Neural crest cell (in vitro differentiated cells): ENCODE results near the gene SLC22A4. TPM values are rescaled to one million over a fixed set of nuclear protein-coding genes. Genes with fewer than 3 reads are reported as not detected.

Experiments
- DNase-seq: peaks from one replicate; pipeline ENCODE4 v3.0.0; 2021; ENCODE audit warnings: low read depth, mixed read lengths, low spot score
- H3K27ac Mint-ChIP-seq: one replicate; pipeline ENCODE4 v1.8.0; 2021; ENCODE audit warnings: mild to moderate bottlenecking, mixed read lengths; ENCODE audit not compliant: unreplicated experiment
- H3K27me3 Mint-ChIP-seq: 2 replicates; pipeline ENCODE4 v1.8.0; 2021; ENCODE audit warnings: low read depth, mild to moderate bottlenecking, mixed read lengths
- H3K36me3 Mint-ChIP-seq: 2 replicates; pipeline ENCODE4 v1.8.0; 2021; ENCODE audit warnings: low read depth, mild to moderate bottlenecking, mixed read lengths
- H3K4me1 Mint-ChIP-seq: 2 replicates; pipeline ENCODE4 v1.8.0; 2021; ENCODE audit warnings: mixed read lengths
- H3K4me3 Mint-ChIP-seq: one replicate; pipeline ENCODE4 v1.8.0; 2021; ENCODE audit warnings: mild to moderate bottlenecking, mixed read lengths
- H3K9me3 Mint-ChIP-seq: 2 replicates; pipeline ENCODE4 v1.8.0; 2021; ENCODE audit warnings: mixed read lengths
- total RNA-seq: library from RNA; stranded (reverse); gene quantifications from 2 replicates; pipeline ENCODE4 v1.2.1, GENCODE V29; 2021
- TF ChIP-seq, protein P1 (sequence below): fragments of 200-600 bp; sonication (generic); conservative IDR thresholded peaks from 2 replicates; pipeline ENCODE4 v1.5.0; 2021; ENCODE audit warnings: antibody characterized with exemption, mild to moderate bottlenecking

Gene SLC22A4
- total RNA-seq, 1 donor from 2014 or later, result 0.47 TPM

DNA sequence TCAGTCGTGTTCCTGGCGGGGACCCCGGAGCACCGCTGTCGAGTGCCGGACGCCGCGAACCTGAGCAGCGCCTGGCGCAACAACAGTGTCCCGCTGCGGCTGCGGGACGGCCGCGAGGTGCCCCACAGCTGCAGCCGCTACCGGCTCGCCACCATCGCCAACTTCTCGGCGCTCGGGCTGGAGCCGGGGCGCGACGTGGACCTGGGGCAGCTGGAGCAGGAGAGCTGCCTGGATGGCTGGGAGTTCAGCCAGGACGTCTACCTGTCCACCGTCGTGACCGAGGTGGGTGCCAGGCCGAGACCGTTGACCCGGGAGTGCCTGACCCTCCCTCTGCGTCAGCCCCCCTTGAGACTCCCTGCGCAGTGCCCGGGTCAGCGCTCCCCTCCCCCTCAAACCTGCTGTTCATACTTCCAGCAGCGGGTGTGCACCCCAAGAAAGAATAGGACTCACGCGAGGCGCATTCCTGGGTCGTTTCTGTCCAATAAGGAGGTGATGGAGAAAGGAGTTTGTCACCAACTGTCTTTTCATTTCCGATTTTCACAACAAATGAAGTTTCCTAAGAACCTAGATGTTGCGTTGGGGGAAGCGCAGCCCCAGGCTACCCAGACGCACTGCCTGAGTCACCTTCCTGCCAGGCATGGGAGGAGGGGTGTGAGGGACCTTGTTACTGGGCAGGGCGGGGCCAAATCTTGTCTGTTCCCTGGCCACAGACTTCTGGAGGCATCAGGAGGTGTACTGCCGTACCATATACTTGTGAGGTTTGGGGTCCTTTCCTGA is 722 bp downstream of the SLC22A4 start:
- Mint-ChIP-seq H3K9me3 (no peaks in the 10 kb centered on the region), H3K4me1 (peaks cover 17% of the 10 kb centered on the region), H3K4me3 (peak overlapping the region; percentile 91), H3K27me3 (peaks cover 26% of the 10 kb centered on the region), H3K36me3 (no peaks in the 10 kb centered on the region), H3K27ac (peak overlapping the region; percentile 84)
- TF ChIP-seq, protein P1, sequence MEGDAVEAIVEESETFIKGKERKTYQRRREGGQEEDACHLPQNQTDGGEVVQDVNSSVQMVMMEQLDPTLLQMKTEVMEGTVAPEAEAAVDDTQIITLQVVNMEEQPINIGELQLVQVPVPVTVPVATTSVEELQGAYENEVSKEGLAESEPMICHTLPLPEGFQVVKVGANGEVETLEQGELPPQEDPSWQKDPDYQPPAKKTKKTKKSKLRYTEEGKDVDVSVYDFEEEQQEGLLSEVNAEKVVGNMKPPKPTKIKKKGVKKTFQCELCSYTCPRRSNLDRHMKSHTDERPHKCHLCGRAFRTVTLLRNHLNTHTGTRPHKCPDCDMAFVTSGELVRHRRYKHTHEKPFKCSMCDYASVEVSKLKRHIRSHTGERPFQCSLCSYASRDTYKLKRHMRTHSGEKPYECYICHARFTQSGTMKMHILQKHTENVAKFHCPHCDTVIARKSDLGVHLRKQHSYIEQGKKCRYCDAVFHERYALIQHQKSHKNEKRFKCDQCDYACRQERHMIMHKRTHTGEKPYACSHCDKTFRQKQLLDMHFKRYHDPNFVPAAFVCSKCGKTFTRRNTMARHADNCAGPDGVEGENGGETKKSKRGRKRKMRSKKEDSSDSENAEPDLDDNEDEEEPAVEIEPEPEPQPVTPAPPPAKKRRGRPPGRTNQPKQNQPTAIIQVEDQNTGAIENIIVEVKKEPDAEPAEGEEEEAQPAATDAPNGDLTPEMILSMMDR, result no peak
- no peak for DNase-seq

DNA sequence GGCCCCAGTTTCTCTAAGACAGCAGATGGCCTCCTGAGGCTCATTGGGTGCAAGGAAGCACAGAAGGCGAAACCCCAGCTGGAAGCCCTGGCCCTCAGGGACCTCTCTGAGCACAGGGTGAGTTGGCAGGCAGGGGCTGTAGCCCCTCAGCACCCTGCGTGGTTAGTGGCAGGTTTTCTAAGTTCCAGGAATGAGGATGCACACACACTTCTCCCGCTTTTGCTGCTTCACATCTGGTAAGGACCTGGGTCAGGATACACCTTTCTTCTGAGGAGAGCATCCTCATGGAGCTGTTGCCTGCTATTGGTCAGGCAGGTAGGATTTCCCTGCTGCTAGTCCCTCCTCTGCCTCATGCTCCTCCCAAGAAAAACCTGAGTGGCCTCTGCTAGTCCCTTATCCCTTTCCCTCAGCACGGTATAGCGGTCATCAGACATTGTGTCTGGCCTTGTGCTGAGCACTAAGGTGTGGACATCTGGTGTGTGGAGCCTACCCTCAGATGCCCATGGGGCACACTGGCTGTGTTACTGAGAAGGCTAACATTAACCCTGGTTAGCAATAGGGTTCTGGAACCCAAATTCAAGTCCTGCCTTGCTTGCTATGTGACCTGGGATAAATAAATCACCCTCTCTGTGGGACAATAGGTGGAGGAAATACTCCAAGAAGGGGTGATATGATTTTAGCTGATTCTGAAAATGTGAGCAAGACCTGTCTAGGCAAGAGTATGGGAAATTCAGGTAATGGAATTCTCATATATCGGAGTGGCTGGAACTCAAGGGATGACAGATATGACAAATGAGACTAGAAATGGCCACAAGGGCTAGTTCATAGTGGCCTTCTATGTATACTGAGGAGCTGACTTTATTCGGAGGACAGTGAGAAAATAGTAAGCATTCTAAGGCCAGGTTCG is 1.6 kb downstream of the SLC22A4 start:
- H3K27ac Mint-ChIP-seq, result no peak overlapping the region
- peaks cover 26% of the 10 kb centered on the region for H3K27me3 Mint-ChIP-seq
- TF ChIP-seq, protein P1, result no peak
- no peak for DNase-seq
- H3K36me3 Mint-ChIP-seq, result no peaks in the 10 kb centered on the region
- H3K4me3 Mint-ChIP-seq, result peak overlapping the region; percentile 91
- H3K9me3 Mint-ChIP-seq, result no peaks in the 10 kb centered on the region
- H3K4me1 Mint-ChIP-seq, result peaks cover 17% of the 10 kb centered on the region

DNA sequence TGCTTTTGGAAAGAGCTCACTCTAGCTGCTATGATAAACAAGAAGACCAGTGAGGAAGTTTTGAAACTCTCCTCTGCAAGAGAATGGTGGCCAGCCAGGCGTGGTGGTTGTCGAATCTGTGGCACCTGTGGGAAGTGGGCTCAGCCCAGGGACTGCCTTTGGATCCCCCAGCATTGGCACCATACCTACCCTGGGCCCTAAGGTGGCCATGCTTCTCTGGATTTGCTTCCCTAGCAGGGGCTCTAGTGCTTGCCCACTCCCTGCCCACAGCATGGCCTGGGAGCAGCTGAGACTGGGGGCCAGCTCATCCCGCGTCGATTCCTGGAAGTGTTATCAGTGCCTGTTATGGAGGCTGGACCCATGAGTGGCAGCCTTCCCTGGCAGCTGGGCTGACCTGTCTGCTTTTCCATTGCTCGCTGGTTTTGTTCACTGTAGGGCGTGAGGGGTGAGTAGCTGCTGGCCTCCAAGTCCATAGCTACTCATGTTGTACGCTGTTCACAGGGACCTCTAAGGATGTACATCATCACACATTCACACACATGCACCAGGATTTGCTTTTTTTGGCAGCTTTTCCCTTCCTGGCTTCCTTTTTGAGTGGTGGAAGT is 2.3 kb downstream of the SLC22A4 start:
- peaks cover 26% of the 10 kb centered on the region for H3K27me3 Mint-ChIP-seq
- H3K4me1 Mint-ChIP-seq, result peaks cover 17% of the 10 kb centered on the region
- peak overlapping the region; percentile 14 for H3K4me3 Mint-ChIP-seq
- no peaks in the 10 kb centered on the region for H3K36me3 Mint-ChIP-seq
- no peak overlapping the region for H3K27ac Mint-ChIP-seq
- no peak for DNase-seq
- TF ChIP-seq, protein P1, result no peak
- no peaks in the 10 kb centered on the region for H3K9me3 Mint-ChIP-seq

DNA sequence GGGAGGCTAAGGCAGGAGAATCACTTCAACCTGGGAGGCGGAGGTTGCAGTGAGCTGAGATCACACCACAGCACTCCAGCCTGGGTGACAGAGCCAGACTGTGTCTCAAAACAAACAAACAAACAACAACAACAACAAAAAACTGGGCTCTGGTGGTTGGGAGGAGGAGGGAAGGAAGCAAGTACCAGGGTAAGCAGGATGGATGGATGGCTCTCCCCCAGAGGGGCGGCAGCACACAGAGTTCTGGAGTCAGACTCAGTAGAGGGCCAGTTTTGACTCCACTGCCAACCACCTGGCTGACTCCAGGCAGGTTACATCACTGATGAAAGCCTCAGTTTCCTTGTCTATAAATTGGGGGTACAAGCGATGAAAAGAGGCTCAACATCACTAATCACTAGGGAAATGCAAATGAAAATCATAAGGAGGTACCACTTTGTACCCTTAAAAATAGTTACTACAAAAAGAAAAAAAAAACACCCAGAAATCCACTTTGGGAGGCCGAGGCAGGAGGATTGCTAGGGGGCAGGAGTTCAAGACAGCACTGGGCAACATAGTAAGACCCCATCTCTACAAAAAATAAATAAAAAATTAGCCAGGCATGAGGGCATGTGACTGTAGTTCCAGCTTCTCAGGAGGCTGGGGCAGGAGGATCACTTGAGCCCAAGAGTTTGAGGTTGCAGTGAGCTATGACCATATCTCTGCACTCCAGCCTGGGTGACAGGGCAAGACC is 3.2 kb downstream of the SLC22A4 start:
- DNase-seq, result no peak
- TF ChIP-seq, protein P1, result no peak
- peaks cover 26% of the 10 kb centered on the region for H3K27me3 Mint-ChIP-seq
- H3K4me1 Mint-ChIP-seq, result peaks cover 17% of the 10 kb centered on the region
- no peak overlapping the region for H3K4me3 Mint-ChIP-seq
- no peaks in the 10 kb centered on the region for H3K36me3 Mint-ChIP-seq
- no peak overlapping the region for H3K27ac Mint-ChIP-seq
- H3K9me3 Mint-ChIP-seq, result no peaks in the 10 kb centered on the region
